KMS-11 (cell line): ENCODE results near the gene CDK19.

Experiments used
- H2AFZ ChIP-seq: fragments of 200-600 bp; sonication (generic); 2 replicates; pipeline ENCODE4 v1.6.1; 2016; ENCODE audit warnings: antibody characterized with exemption, mixed run types, low read depth
- H3K27ac ChIP-seq: fragments of 200-600 bp; sonication (generic); 2 replicates; pipeline ENCODE4 v1.6.1; 2016; ENCODE audit warnings: mild to moderate bottlenecking, mixed run types
- H3K27me3 ChIP-seq: fragments of 200-600 bp; sonication (generic); 2 replicates; pipeline ENCODE4 v1.6.1; 2017; ENCODE audit warnings: mild to moderate bottlenecking, low read depth, mixed run types, moderate library complexity; ENCODE audit not compliant: insufficient read depth
- H3K36me3 ChIP-seq: fragments of 200-600 bp; sonication (generic); 2 replicates; pipeline ENCODE4 v1.6.1; 2017; ENCODE audit warnings: mild to moderate bottlenecking, mixed run types; ENCODE audit not compliant: insufficient read depth
- H3K4me1 ChIP-seq: fragments of 200-600 bp; sonication (generic); 2 replicates; pipeline ENCODE4 v1.6.1; 2016; ENCODE audit warnings: mild to moderate bottlenecking, low read depth, mixed run types; ENCODE audit not compliant: poor library complexity, severe bottlenecking
- H3K4me2 ChIP-seq: fragments of 200-600 bp; sonication (generic); 2 replicates; pipeline ENCODE4 v1.7.0; 2016; ENCODE audit warnings: mild to moderate bottlenecking, mixed run types
- H3K4me3 ChIP-seq: fragments of 200-600 bp; sonication (generic); IDR thresholded peaks from 2 replicates; pipeline ENCODE4 v1.6.1; 2017; ENCODE audit warnings: low read depth, low read length, mixed read lengths; ENCODE audit not compliant: insufficient read depth
- H3K79me2 ChIP-seq: fragments of 200-600 bp; sonication (generic); 2 replicates; pipeline ENCODE4 v1.6.1; 2016; ENCODE audit warnings: low read depth, mixed run types; ENCODE audit not compliant: insufficient read depth
- H3K9ac ChIP-seq: fragments of 200-600 bp; sonication (generic); 2 replicates; pipeline ENCODE4 v1.6.1; 2016; ENCODE audit warnings: mild to moderate bottlenecking, mixed run types
- H4K20me1 ChIP-seq: fragments of 200-600 bp; sonication (generic); 2 replicates; pipeline ENCODE4 v1.6.1; 2016; ENCODE audit warnings: mild to moderate bottlenecking, mixed run types; ENCODE audit not compliant: insufficient read depth
- TF ChIP-seq, protein P1 (sequence below): fragments of 200-600 bp; sonication (generic); conservative IDR thresholded peaks from 2 replicates; pipeline ENCODE4 v1.6.1; 2017; ENCODE audit warnings: low read depth, mild to moderate bottlenecking, antibody characterized with exemption, low read length, moderate library complexity, mixed read lengths

Gene CDK19

GRCh38 chr6:110567957-110568696 lies 247.1 kb downstream of the CDK19 start:
- Histone ChIP-seq H3K27me3 (no peaks in the 10 kb centered on the region), H3K4me3 (no peak overlapping the region), H2AFZ (no peak overlapping the region), H4K20me1 (no peaks in the 10 kb centered on the region), H3K9ac (no peak overlapping the region), H3K36me3 (no peaks in the 10 kb centered on the region), H3K4me2 (no peak overlapping the region), H3K79me2 (no peaks in the 10 kb centered on the region), H3K27ac (no peak overlapping the region), H3K4me1 (no peaks in the 10 kb centered on the region)
- TF ChIP-seq, protein P1, sequence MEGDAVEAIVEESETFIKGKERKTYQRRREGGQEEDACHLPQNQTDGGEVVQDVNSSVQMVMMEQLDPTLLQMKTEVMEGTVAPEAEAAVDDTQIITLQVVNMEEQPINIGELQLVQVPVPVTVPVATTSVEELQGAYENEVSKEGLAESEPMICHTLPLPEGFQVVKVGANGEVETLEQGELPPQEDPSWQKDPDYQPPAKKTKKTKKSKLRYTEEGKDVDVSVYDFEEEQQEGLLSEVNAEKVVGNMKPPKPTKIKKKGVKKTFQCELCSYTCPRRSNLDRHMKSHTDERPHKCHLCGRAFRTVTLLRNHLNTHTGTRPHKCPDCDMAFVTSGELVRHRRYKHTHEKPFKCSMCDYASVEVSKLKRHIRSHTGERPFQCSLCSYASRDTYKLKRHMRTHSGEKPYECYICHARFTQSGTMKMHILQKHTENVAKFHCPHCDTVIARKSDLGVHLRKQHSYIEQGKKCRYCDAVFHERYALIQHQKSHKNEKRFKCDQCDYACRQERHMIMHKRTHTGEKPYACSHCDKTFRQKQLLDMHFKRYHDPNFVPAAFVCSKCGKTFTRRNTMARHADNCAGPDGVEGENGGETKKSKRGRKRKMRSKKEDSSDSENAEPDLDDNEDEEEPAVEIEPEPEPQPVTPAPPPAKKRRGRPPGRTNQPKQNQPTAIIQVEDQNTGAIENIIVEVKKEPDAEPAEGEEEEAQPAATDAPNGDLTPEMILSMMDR: no peak

DNA sequence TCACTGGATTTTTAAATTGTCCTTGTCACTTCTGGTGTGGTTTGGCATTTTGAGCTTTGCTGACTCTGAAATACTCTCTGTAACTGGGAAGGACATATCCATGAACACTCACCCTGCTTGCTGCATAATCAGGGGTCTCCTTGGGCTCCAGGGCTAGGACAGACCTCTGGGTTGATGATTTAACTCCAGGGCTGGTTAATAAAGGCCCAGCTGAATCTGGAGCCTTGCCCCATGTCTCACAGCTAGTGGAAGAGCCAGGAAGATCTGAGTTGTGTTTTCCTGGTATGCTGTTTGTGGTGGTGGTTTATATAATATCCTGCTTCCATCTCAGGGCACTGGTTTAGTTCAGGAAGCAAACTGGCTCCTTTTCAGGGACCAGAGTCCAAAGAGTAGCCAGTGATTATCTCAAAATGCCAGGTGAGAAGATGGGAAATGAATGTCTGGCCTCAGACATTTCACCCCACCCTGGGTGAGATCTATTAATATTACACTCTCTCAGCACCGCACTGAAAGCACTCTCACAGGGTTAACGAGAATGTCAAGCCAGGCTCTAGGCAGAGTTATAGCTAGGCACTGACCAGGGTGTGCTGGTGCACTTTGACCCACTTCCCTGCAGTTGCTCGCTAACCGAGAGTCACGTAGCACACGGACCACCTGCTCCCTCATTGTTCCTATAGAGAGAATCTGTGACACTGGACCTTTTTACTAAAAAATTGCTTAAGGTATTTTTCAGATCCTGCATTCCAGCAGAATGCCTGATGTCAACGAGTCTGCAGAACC lies 248.7 kb downstream of the CDK19 start:
- TF ChIP-seq, protein P1: no peak
- H3K4me3 ChIP-seq: no peak overlapping the region
- no peaks in the 10 kb centered on the region for H3K36me3 ChIP-seq
- no peaks in the 10 kb centered on the region for H3K27me3 ChIP-seq
- H4K20me1 ChIP-seq: no peaks in the 10 kb centered on the region
- H3K79me2 ChIP-seq: no peaks in the 10 kb centered on the region
- no peak overlapping the region for H3K27ac ChIP-seq
- no peak overlapping the region for H3K9ac ChIP-seq
- no peak overlapping the region for H2AFZ ChIP-seq
- H3K4me1 ChIP-seq: no peaks in the 10 kb centered on the region
- H3K4me2 ChIP-seq: no peak overlapping the region

DNA sequence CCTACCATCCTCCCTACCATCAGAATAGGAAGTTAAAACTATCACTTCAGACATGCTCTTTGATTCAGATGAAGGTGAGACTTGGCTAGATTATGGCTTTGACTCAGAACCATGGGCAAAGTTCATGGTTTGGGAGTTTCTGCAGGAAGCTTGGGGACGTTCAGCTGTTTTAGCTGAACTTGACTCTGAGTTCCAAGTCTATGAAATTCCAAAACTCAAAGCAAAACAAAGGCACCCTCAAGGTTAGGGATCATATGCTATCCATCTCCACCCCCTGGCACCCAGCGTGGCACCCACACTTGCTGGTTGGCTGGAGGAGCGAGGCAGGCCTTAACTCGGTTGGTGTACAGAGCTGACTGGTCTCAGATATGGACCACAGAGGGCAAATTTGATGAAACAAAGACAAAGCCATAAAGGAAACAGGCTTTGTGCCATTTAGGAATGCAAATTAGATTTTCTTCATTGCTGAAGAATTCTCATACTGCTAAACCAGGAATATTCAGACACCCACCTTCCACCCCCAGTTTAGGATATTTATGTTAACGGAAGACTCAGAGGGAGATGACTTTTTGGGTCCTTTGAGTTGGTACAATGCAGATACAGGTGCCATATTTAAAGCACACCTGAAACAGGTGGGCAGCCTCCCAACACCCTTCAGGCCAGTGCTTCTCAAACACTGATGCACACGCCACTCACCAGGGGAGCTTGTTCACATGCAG lies 250.4 kb downstream of the CDK19 start:
- no peaks in the 10 kb centered on the region for H3K4me1 ChIP-seq
- TF ChIP-seq, protein P1: no peak
- H4K20me1 ChIP-seq: no peaks in the 10 kb centered on the region
- no peaks in the 10 kb centered on the region for H3K27me3 ChIP-seq
- no peak overlapping the region for H3K4me3 ChIP-seq
- H3K27ac ChIP-seq: no peak overlapping the region
- H3K9ac ChIP-seq: no peak overlapping the region
- H3K36me3 ChIP-seq: no peaks in the 10 kb centered on the region
- H3K79me2 ChIP-seq: no peaks in the 10 kb centered on the region
- H3K4me2 ChIP-seq: no peak overlapping the region
- no peak overlapping the region for H2AFZ ChIP-seq

DNA sequence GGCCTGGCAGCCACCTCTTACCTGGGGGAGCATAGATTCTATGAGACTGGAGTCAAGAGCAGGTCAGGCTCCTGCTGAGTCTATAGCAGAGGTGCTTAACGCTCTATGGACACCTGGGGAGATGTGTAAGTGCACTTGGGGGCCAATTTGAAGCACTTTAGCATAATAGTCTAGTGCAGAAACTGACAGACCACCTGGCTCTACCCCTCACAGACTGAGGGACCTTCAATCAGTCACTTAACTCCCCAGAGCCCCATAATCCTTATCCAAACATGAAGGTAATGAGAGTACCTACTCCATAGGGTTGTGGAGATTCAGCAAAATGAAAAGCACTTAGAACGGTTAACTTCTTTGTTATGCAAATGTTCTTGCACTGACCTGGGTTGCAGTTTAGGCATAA lies 251.6 kb downstream of the CDK19 start:
- Histone ChIP-seq H2AFZ (no peak overlapping the region), H4K20me1 (no peaks in the 10 kb centered on the region), H3K36me3 (no peaks in the 10 kb centered on the region), H3K4me1 (no peaks in the 10 kb centered on the region), H3K9ac (no peak overlapping the region), H3K27ac (no peak overlapping the region), H3K79me2 (no peaks in the 10 kb centered on the region), H3K4me2 (no peak overlapping the region), H3K27me3 (no peaks in the 10 kb centered on the region), H3K4me3 (no peak overlapping the region)
- TF ChIP-seq, protein P1: no peak
